ENCODE results near the gene ADAMTSL1.
A peak's percentile ranks its signal among the peaks of the same experiment; 100 is the strongest.

ADAMTSL1 gene

GRCh38 chr9:18668944-18669343 is 195.0 kb downstream of the ADAMTSL1 start:
- DNase-seq: no peak

- no peak for DNase-seq
Measured at GRCh38 chr9:18672706-18673105, 198.8 kb downstream of the ADAMTSL1 start.

GRCh38 chr9:18673179-18673578 is 199.2 kb downstream of the ADAMTSL1 start:
- DNase-seq: no peak

GRCh38 chr9:18675332-18675731 is 201.4 kb downstream of the ADAMTSL1 start:
- no peak for DNase-seq

- DNase-seq: no peak
Measured at GRCh38 chr9:18675973-18676372, 202.0 kb downstream of the ADAMTSL1 start.

GRCh38 chr9:18676525-18676924 is 202.6 kb downstream of the ADAMTSL1 start:
- DNase-seq: no peak

- DNase-seq: no peak
Measured at GRCh38 chr9:18678821-18679590, 205.1 kb downstream of the ADAMTSL1 start.

GRCh38 chr9:18682907-18683306 is 209.0 kb downstream of the ADAMTSL1 start:
- no peak for DNase-seq

GRCh38 chr9:18683312-18683711 is 209.4 kb downstream of the ADAMTSL1 start:
- no peak for DNase-seq

- DNase-seq: no peak
Measured at GRCh38 chr9:18683851-18684250, 209.9 kb downstream of the ADAMTSL1 start.

- DNase-seq: no peak
Measured at GRCh38 chr9:18684593-18685317, 210.8 kb downstream of the ADAMTSL1 start.

- no peak for DNase-seq
Measured at GRCh38 chr9:18688581-18689565, 214.9 kb downstream of the ADAMTSL1 start.

GRCh38 chr9:18689921-18690320 is 216.0 kb downstream of the ADAMTSL1 start:
- DNase-seq: no peak

GRCh38 chr9:18692268-18692667 is 218.3 kb downstream of the ADAMTSL1 start:
- DNase-seq: peak; percentile 0

- DNase-seq: no peak
Measured at GRCh38 chr9:18692962-18693361, 219.0 kb downstream of the ADAMTSL1 start.

GRCh38 chr9:18694959-18695668 is 221.2 kb downstream of the ADAMTSL1 start:
- DNase-seq: no peak

GRCh38 chr9:18698992-18699391 is 225.0 kb downstream of the ADAMTSL1 start:
- no peak for DNase-seq

GRCh38 chr9:18699764-18700163 is 225.8 kb downstream of the ADAMTSL1 start:
- no peak for DNase-seq

GRCh38 chr9:18700714-18701113 is 226.8 kb downstream of the ADAMTSL1 start:
- DNase-seq: no peak

GRCh38 chr9:18703151-18703900 is 229.4 kb downstream of the ADAMTSL1 start:
- peak; percentile 1 for DNase-seq

GRCh38 chr9:18703901-18704379 is 230.0 kb downstream of the ADAMTSL1 start:
- no peak for DNase-seq
